Measurements from ENCODE around the gene SEC24D.

Gene SEC24D

DNA sequence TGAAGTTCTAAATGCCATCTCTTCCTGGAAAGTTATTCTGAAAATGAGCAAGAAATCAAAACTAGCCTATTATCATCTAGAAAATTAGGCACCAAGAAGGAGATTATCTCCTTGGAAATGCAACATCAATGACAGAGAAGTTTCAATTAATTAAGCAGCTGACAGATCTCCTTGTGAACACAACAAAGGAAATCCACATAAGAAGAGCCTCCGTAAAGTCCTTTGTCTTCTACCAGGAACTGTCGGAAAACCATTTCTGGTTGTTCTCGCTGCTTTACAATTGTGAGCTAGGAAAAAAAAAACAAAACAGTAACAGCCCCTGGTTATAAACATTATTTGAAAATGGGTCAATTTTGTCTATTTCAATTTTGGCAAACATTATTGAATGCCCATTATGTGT is 112.6 kb downstream of the SEC24D start:
- H3K27ac ChIP-seq, result no peak overlapping the region
- DNase-seq (ENCODE audit: low spot score), result no peak
- ChIA-PET POLR2A (ENCODE audit: low non-redundant PET) (no interaction called here), CTCF (interaction anchor here (0.6 kb wide), 1 partner anchor 41 kb away, joined by 3 read pairs; no protein-coding TSS in a partner anchor)
- TF ChIP-seq, protein P1, sequence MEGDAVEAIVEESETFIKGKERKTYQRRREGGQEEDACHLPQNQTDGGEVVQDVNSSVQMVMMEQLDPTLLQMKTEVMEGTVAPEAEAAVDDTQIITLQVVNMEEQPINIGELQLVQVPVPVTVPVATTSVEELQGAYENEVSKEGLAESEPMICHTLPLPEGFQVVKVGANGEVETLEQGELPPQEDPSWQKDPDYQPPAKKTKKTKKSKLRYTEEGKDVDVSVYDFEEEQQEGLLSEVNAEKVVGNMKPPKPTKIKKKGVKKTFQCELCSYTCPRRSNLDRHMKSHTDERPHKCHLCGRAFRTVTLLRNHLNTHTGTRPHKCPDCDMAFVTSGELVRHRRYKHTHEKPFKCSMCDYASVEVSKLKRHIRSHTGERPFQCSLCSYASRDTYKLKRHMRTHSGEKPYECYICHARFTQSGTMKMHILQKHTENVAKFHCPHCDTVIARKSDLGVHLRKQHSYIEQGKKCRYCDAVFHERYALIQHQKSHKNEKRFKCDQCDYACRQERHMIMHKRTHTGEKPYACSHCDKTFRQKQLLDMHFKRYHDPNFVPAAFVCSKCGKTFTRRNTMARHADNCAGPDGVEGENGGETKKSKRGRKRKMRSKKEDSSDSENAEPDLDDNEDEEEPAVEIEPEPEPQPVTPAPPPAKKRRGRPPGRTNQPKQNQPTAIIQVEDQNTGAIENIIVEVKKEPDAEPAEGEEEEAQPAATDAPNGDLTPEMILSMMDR (conservative IDR thresholded peaks at IDR 0.05; ENCODE audit: low read depth), result no peak

DNA sequence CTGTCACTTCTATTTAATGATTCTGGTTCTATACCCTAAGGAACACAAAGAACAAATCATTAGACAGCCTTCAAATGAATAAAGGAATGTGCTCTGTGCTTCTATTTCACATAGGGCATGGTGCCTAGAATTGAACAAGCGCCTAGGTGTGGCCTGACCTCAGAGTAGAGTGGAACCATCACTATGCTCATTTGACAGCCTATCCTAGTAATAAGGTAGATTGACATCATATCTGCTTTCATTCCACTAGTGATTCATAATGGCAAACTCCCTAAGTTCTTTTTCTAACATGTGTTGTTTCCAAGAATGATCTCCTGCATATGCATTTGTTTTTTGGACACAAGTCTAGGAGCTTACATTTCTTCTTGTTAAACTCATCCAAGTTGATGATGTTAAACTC is 114.2 kb downstream of the SEC24D start:
- POLR2A ChIA-PET (ENCODE audit: low non-redundant PET), result no interaction called here
- TF ChIP-seq, protein P1 (conservative IDR thresholded peaks at IDR 0.05; ENCODE audit: low read depth), result no peak
- DNase-seq (ENCODE audit: low spot score), result no peak
- no peak overlapping the region for H3K27ac ChIP-seq
- CTCF ChIA-PET, result no interaction called here

DNA sequence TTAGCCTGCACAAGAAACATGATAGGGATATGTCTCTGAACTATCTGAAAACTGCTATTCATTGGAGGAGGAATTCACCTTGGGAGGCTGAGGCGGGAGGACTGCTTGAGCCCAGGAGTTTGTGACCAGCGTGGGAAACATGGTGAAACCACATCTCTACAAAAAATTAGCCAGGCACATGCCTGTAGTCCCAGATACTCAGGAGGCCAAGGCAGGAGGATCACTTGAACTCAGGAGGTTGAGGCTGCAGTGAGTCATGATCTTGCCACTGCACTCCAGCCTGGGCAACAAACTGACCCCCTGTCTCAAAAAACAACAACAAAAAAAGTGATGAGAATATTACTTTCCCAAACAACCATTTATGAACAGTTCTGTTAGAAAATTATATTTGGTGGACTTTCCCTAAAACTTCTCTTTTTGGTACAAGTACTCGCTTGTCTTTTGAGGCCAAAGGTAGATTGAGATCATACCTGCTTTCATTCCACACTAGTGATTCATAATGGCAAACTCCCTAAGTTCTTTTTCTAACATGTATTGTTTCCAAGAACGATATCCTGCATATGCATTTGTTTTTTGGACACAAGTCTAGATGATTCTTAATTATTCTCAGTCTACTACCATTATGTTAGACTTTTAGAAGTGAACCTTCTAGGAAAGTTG is 117.3 kb downstream of the SEC24D start:
- DNase-seq (ENCODE audit: low spot score), result peak; percentile 58
- TF ChIP-seq, protein P1 (conservative IDR thresholded peaks at IDR 0.05; ENCODE audit: low read depth), result no peak
- CTCF ChIA-PET, result interaction anchor here (0.7 kb wide), 1 partner anchor 147 kb away, joined by 4 read pairs; no protein-coding TSS in a partner anchor
- H3K27ac ChIP-seq, result peak overlapping the region; percentile 65
- POLR2A ChIA-PET (ENCODE audit: low non-redundant PET), result no interaction called here

DNA sequence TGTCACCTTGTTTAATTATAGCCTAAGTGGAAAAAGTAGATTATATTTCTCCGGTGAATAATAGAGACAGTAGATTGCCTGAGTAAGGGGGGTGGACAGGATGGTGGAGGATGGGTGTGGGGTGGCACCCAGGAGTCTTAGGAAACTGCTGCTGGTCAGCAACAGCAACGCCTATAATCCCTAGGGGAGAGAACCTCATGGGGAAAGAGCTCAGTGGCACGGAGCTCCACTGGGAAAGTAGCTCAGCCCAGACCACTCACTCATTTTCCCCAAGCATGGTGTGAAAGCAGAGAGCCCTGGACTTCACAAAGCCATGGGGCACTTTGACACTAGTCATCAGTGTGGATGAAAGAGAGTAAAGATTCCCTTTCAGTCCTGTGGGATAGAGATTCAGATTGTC is 119.6 kb downstream of the SEC24D start:
- CTCF ChIA-PET, result no interaction called here

DNA sequence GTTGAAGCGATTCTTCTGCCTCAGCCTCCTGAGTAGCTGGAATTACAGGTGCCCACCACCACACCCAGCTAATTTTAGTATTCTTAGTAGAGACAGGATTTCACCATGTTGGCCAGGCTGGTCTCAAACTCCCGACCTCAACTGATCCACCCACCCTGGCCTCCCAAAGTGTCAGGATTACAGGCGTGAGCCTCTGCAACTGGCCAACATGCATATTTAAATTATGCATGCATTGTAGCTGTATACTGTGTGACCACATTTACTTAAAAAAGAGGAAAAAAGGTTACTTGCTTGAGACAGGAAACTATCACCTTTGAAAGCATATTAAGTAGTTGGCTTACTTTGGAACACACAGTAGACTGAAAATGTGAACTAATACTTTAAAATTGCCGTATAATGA is 121.2 kb downstream of the SEC24D start:
- H3K27ac ChIP-seq, result no peak overlapping the region
- CTCF ChIA-PET, result no interaction called here
- POLR2A ChIA-PET (ENCODE audit: low non-redundant PET), result no interaction called here
- TF ChIP-seq, protein P1 (conservative IDR thresholded peaks at IDR 0.05; ENCODE audit: low read depth), result no peak
- no peak for DNase-seq (ENCODE audit: low spot score)

More for the DNA sequence above, 119.6 kb downstream of the SEC24D start:
- TF ChIP-seq, protein P1 (conservative IDR thresholded peaks at IDR 0.05; ENCODE audit: low read depth), result no peak
- no peak for DNase-seq (ENCODE audit: low spot score)
- no peak overlapping the region for H3K27ac ChIP-seq
- POLR2A ChIA-PET (ENCODE audit: low non-redundant PET), result no interaction called here

DNA sequence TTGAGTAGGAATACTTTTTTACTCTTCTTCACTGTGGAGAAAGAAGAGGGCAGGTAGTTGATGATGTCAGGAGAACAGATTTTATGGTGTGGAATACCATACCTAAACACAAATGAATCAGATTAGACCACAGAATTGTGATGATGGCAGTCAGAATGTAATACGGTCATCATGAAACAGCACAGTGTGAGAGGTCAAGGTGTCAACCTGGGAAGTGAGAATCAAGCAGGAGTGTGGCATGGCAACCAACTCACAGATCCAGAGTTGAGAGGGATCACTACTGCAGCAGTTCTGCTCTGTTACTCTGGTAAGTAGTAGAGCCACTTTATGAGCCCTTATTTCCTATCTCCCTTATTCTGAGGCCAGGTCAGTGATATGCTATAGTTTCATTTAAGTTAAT is 123.1 kb downstream of the SEC24D start:
- no peak overlapping the region for H3K27ac ChIP-seq
- TF ChIP-seq, protein P1 (conservative IDR thresholded peaks at IDR 0.05; ENCODE audit: low read depth), result no peak
- DNase-seq (ENCODE audit: low spot score), result no peak
- ChIA-PET CTCF (interaction anchor here (0.7 kb wide), 1 partner anchor 145 kb away, joined by 4 read pairs; no protein-coding TSS in a partner anchor), POLR2A (ENCODE audit: low non-redundant PET) (no interaction called here)
